T-helper 2 cell treated with Interferon-gamma antibody and Interleukin-4, amounts not matched to agents 5 μg/mL and 100 μg/mL, for 36 hours (primary cell): ENCODE measurements around the gene JPH3.

Source experiments
- DNase-seq: peaks from one replicate; pipeline ENCODE4 v3.0.0; 2021; ENCODE audit warnings: low spot score
- H3K27ac Mint-ChIP-seq: one replicate; pipeline ENCODE4 v1.8.0; 2021; ENCODE audit warnings: mild to moderate bottlenecking, mixed read lengths
- H3K27me3 Mint-ChIP-seq: one replicate; pipeline ENCODE4 v1.8.0; 2021; ENCODE audit warnings: low read depth, mixed read lengths
- H3K36me3 Mint-ChIP-seq: one replicate; pipeline ENCODE4 v1.8.0; 2021; ENCODE audit warnings: low read depth, mixed read lengths
- H3K4me1 Mint-ChIP-seq: one replicate; pipeline ENCODE4 v1.8.0; 2021; ENCODE audit warnings: low read depth, mixed read lengths
- H3K4me3 Mint-ChIP-seq: one replicate; pipeline ENCODE4 v1.8.0; 2022; ENCODE audit warnings: mild to moderate bottlenecking, moderate library complexity, mixed read lengths
- H3K9me3 Mint-ChIP-seq: one replicate; pipeline ENCODE4 v1.8.0; 2021; ENCODE audit warnings: mixed read lengths

The JPH3 gene

GRCh38 chr16:87619360-87620200 lies 17.3 kb downstream of the JPH3 start:
- no peaks in the 10 kb centered on the region for H3K27me3 Mint-ChIP-seq
- H3K36me3 Mint-ChIP-seq = no peaks in the 10 kb centered on the region
- no peak for DNase-seq
- H3K4me3 Mint-ChIP-seq = no peak overlapping the region
- H3K4me1 Mint-ChIP-seq = no peaks in the 10 kb centered on the region
- no peaks in the 10 kb centered on the region for H3K9me3 Mint-ChIP-seq
- H3K27ac Mint-ChIP-seq = no peak overlapping the region

- Mint-ChIP-seq H3K9me3 (no peaks in the 10 kb centered on the region), H3K27me3 (no peaks in the 10 kb centered on the region), H3K4me3 (no peak overlapping the region), H3K4me1 (no peaks in the 10 kb centered on the region), H3K36me3 (no peaks in the 10 kb centered on the region), H3K27ac (no peak overlapping the region)
- DNase-seq = no peak
These were observed 17.8 kb downstream of the JPH3 start for GRCh38 chr16:87620201-87620495.

- no peak overlapping the region for H3K4me3 Mint-ChIP-seq
- no peaks in the 10 kb centered on the region for H3K4me1 Mint-ChIP-seq
- no peaks in the 10 kb centered on the region for H3K36me3 Mint-ChIP-seq
- H3K27ac Mint-ChIP-seq = no peak overlapping the region
- H3K9me3 Mint-ChIP-seq = no peaks in the 10 kb centered on the region
- no peaks in the 10 kb centered on the region for H3K27me3 Mint-ChIP-seq
- no peak for DNase-seq
These were observed 19.2 kb downstream of the JPH3 start for GRCh38 chr16:87621550-87621829.

GRCh38 chr16:87621976-87622713 lies 19.8 kb downstream of the JPH3 start:
- Mint-ChIP-seq H3K36me3 (no peaks in the 10 kb centered on the region), H3K9me3 (no peaks in the 10 kb centered on the region)
- DNase-seq = no peak

GRCh38 chr16:87622756-87623319 lies 20.5 kb downstream of the JPH3 start:
- H3K4me1 Mint-ChIP-seq = no peaks in the 10 kb centered on the region
- no peak overlapping the region for H3K4me3 Mint-ChIP-seq
- H3K27me3 Mint-ChIP-seq = no peaks in the 10 kb centered on the region
- H3K36me3 Mint-ChIP-seq = no peaks in the 10 kb centered on the region
- no peak overlapping the region for H3K27ac Mint-ChIP-seq
- H3K9me3 Mint-ChIP-seq = no peaks in the 10 kb centered on the region
- no peak for DNase-seq

More at GRCh38 chr16:87621976-87622713, 19.8 kb downstream of the JPH3 start:
- H3K4me1 Mint-ChIP-seq = no peaks in the 10 kb centered on the region
- no peaks in the 10 kb centered on the region for H3K27me3 Mint-ChIP-seq
- no peak overlapping the region for H3K27ac Mint-ChIP-seq
- no peak overlapping the region for H3K4me3 Mint-ChIP-seq

GRCh38 chr16:87625241-87625797 lies 23.0 kb downstream of the JPH3 start:
- Mint-ChIP-seq H3K27ac (no peak overlapping the region), H3K4me1 (no peaks in the 10 kb centered on the region), H3K9me3 (no peaks in the 10 kb centered on the region), H3K4me3 (no peak overlapping the region), H3K27me3 (peaks cover 2% of the 10 kb centered on the region), H3K36me3 (no peaks in the 10 kb centered on the region)
- DNase-seq = no peak

- H3K4me1 Mint-ChIP-seq = no peaks in the 10 kb centered on the region
- no peaks in the 10 kb centered on the region for H3K9me3 Mint-ChIP-seq
- H3K4me3 Mint-ChIP-seq = no peak overlapping the region
- H3K27me3 Mint-ChIP-seq = peaks cover 2% of the 10 kb centered on the region
- H3K27ac Mint-ChIP-seq = no peak overlapping the region
- H3K36me3 Mint-ChIP-seq = no peaks in the 10 kb centered on the region
- no peak for DNase-seq
These were observed 24.1 kb downstream of the JPH3 start for GRCh38 chr16:87626401-87626800.

GRCh38 chr16:87626905-87627304 lies 24.6 kb downstream of the JPH3 start:
- Mint-ChIP-seq H3K27me3 (peaks cover 4% of the 10 kb centered on the region), H3K4me1 (no peaks in the 10 kb centered on the region), H3K4me3 (no peak overlapping the region)

GRCh38 chr16:87627542-87628245 lies 25.4 kb downstream of the JPH3 start:
- H3K9me3 Mint-ChIP-seq = no peaks in the 10 kb centered on the region
- H3K27ac Mint-ChIP-seq = no peak overlapping the region
- no peaks in the 10 kb centered on the region for H3K36me3 Mint-ChIP-seq
- H3K27me3 Mint-ChIP-seq = peaks cover 4% of the 10 kb centered on the region
- H3K4me3 Mint-ChIP-seq = no peak overlapping the region
- DNase-seq = no peak
- H3K4me1 Mint-ChIP-seq = no peaks in the 10 kb centered on the region

More at GRCh38 chr16:87626905-87627304, 24.6 kb downstream of the JPH3 start:
- Mint-ChIP-seq H3K36me3 (no peaks in the 10 kb centered on the region), H3K27ac (no peak overlapping the region), H3K9me3 (no peaks in the 10 kb centered on the region)
- DNase-seq = no peak

- no peaks in the 10 kb centered on the region for H3K36me3 Mint-ChIP-seq
- H3K9me3 Mint-ChIP-seq = no peaks in the 10 kb centered on the region
- H3K4me3 Mint-ChIP-seq = no peak overlapping the region
- H3K27ac Mint-ChIP-seq = no peak overlapping the region
- peaks cover 4% of the 10 kb centered on the region for H3K27me3 Mint-ChIP-seq
- DNase-seq = no peak
- no peaks in the 10 kb centered on the region for H3K4me1 Mint-ChIP-seq
These were observed 26.1 kb downstream of the JPH3 start for GRCh38 chr16:87628246-87628923.

GRCh38 chr16:87628940-87629339 lies 26.6 kb downstream of the JPH3 start:
- Mint-ChIP-seq H3K4me1 (no peaks in the 10 kb centered on the region), H3K27ac (no peak overlapping the region), H3K36me3 (no peaks in the 10 kb centered on the region), H3K9me3 (no peaks in the 10 kb centered on the region), H3K27me3 (peaks cover 4% of the 10 kb centered on the region), H3K4me3 (no peak overlapping the region)
- no peak for DNase-seq

- Mint-ChIP-seq H3K4me1 (peaks cover 4% of the 10 kb centered on the region), H3K9me3 (no peaks in the 10 kb centered on the region)
These were observed 28.8 kb downstream of the JPH3 start for GRCh38 chr16:87631067-87631466.

GRCh38 chr16:87634411-87634810 lies 32.1 kb downstream of the JPH3 start:
- Mint-ChIP-seq H3K27me3 (peaks cover 9% of the 10 kb centered on the region), H3K36me3 (no peaks in the 10 kb centered on the region), H3K4me3 (no peak overlapping the region), H3K4me1 (peaks cover 6% of the 10 kb centered on the region), H3K9me3 (no peaks in the 10 kb centered on the region), H3K27ac (no peak overlapping the region)
- no peak for DNase-seq

More at GRCh38 chr16:87631067-87631466, 28.8 kb downstream of the JPH3 start:
- H3K27ac Mint-ChIP-seq = no peak overlapping the region
- H3K36me3 Mint-ChIP-seq = no peaks in the 10 kb centered on the region
- DNase-seq = no peak
- H3K27me3 Mint-ChIP-seq = peaks cover 8% of the 10 kb centered on the region
- H3K4me3 Mint-ChIP-seq = no peak overlapping the region
